ENCODE measurements around the gene DYSF. TPM values are rescaled to one million over a fixed set of nuclear protein-coding genes. Genes with fewer than 3 reads are reported as not detected.

DYSF gene
- polyA plus RNA-seq, 1 donor from 2014 or later: 0.04 TPM

DNA sequence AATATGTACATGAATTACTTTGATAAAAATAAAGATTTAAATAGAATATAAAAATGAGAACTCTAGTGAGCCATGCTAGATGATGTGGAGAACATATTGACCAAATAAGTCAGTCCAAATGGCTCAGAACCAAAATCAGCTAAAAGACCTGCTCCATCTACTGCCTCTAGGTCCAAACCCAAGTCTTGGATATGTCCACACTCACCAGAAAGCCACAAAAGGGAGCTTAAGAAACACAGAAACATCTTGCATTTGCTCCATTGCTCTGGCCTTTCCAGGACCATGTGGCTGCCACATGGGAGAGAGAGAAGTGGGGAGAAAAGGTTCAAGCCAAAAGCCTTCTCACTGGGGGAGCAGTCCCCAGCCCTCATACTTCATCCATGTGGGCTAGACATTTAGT, 272.5 kb downstream of the DYSF start:
- H3K9ac ChIP-seq (ENCODE audit: low read length): no peak overlapping the region
- TF ChIP-seq, protein P1, sequence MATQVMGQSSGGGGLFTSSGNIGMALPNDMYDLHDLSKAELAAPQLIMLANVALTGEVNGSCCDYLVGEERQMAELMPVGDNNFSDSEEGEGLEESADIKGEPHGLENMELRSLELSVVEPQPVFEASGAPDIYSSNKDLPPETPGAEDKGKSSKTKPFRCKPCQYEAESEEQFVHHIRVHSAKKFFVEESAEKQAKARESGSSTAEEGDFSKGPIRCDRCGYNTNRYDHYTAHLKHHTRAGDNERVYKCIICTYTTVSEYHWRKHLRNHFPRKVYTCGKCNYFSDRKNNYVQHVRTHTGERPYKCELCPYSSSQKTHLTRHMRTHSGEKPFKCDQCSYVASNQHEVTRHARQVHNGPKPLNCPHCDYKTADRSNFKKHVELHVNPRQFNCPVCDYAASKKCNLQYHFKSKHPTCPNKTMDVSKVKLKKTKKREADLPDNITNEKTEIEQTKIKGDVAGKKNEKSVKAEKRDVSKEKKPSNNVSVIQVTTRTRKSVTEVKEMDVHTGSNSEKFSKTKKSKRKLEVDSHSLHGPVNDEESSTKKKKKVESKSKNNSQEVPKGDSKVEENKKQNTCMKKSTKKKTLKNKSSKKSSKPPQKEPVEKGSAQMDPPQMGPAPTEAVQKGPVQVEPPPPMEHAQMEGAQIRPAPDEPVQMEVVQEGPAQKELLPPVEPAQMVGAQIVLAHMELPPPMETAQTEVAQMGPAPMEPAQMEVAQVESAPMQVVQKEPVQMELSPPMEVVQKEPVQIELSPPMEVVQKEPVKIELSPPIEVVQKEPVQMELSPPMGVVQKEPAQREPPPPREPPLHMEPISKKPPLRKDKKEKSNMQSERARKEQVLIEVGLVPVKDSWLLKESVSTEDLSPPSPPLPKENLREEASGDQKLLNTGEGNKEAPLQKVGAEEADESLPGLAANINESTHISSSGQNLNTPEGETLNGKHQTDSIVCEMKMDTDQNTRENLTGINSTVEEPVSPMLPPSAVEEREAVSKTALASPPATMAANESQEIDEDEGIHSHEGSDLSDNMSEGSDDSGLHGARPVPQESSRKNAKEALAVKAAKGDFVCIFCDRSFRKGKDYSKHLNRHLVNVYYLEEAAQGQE (IDR thresholded peaks at IDR 0.05; ENCODE audit: borderline replicate concordance): no peak
- TF ChIP-seq POLR2AphosphoS5 (IDR thresholded peaks at IDR 0.05): no peak
- no peak for TF ChIP-seq MXI1 (conservative IDR thresholded peaks at IDR 0.05; ENCODE audit: poor library complexity, severe bottlenecking)
- TF ChIP-seq RAD21 (conservative IDR thresholded peaks at IDR 0.05): no peak
- TF ChIP-seq EP300 (conservative IDR thresholded peaks at IDR 0.05; ENCODE audit: poor library complexity, severe bottlenecking): no peak
- TF ChIP-seq SMC3 (conservative IDR thresholded peaks at IDR 0.05; ENCODE audit: poor library complexity): no peak
- no peak for TF ChIP-seq TAF1 (IDR thresholded peaks at IDR 0.05; ENCODE audit: low read depth)
- TF ChIP-seq CTCF (IDR thresholded peaks at IDR 0.05; ENCODE audit: poor library complexity, severe bottlenecking): no peak
- no peak for TF ChIP-seq EZH2 (IDR thresholded peaks at IDR 0.05; ENCODE audit: borderline replicate concordance, insufficient read depth, low read length, poor library complexity, severe bottlenecking)

GRCh38 chr2:71727562-71727961, 274.2 kb downstream of the DYSF start:
- no peaks in the 10 kb centered on the region for H4K20me1 ChIP-seq (ENCODE audit: insufficient read depth)
- H3K27me3 ChIP-seq (ENCODE audit: insufficient read depth, low read depth, low read length): no peaks in the 10 kb centered on the region
- H3K27ac ChIP-seq (ENCODE audit: low read length): no peak overlapping the region
- H3F3A ChIP-seq (ENCODE audit: insufficient read depth, low read length, poor library complexity, severe bottlenecking): no peaks in the 10 kb centered on the region
- H3K9ac ChIP-seq (ENCODE audit: low read length): no peak overlapping the region
- no peak for TF ChIP-seq SMC3 (conservative IDR thresholded peaks at IDR 0.05; ENCODE audit: poor library complexity)
- TF ChIP-seq CTCF (IDR thresholded peaks at IDR 0.05; ENCODE audit: poor library complexity, severe bottlenecking): no peak
- no peak for TF ChIP-seq POLR2AphosphoS5 (IDR thresholded peaks at IDR 0.05)
- TF ChIP-seq EZH2 (IDR thresholded peaks at IDR 0.05; ENCODE audit: borderline replicate concordance, insufficient read depth, low read length, poor library complexity, severe bottlenecking): no peak
- TF ChIP-seq, protein P1 (IDR thresholded peaks at IDR 0.05; ENCODE audit: borderline replicate concordance): no peak
- TF ChIP-seq MXI1 (conservative IDR thresholded peaks at IDR 0.05; ENCODE audit: poor library complexity, severe bottlenecking): no peak
- no peak for TF ChIP-seq RAD21 (conservative IDR thresholded peaks at IDR 0.05)
- no peak for TF ChIP-seq TAF1 (IDR thresholded peaks at IDR 0.05; ENCODE audit: low read depth)
- no peak for TF ChIP-seq EP300 (conservative IDR thresholded peaks at IDR 0.05; ENCODE audit: poor library complexity, severe bottlenecking)
- H2AFZ ChIP-seq (ENCODE audit: low read depth, low read length): no peak overlapping the region
- H3K79me2 ChIP-seq (replicated peaks; ENCODE audit: insufficient read depth, low read length): no peaks in the 10 kb centered on the region
- no peak overlapping the region for H3K4me2 ChIP-seq (ENCODE audit: low read length)
- no peaks in the 10 kb centered on the region for H3K9me2 ChIP-seq (ENCODE audit: insufficient read depth, low read length)
- H3K9me3 ChIP-seq (ENCODE audit: low read length): no peaks in the 10 kb centered on the region
- no peaks in the 10 kb centered on the region for H3K36me3 ChIP-seq (ENCODE audit: insufficient read depth, low read length)
- no peak overlapping the region for H3K4me3 ChIP-seq (ENCODE audit: low read length)

More for the DNA sequence above, 272.5 kb downstream of the DYSF start:
- H3K4me2 ChIP-seq (ENCODE audit: low read length): no peak overlapping the region
- H2AFZ ChIP-seq (ENCODE audit: low read depth, low read length): no peak overlapping the region
- no peaks in the 10 kb centered on the region for H4K20me1 ChIP-seq (ENCODE audit: insufficient read depth)
- no peaks in the 10 kb centered on the region for H3K79me2 ChIP-seq (replicated peaks; ENCODE audit: insufficient read depth, low read length)
- H3K27ac ChIP-seq (ENCODE audit: low read length): no peak overlapping the region
- no peaks in the 10 kb centered on the region for H3K27me3 ChIP-seq (ENCODE audit: insufficient read depth, low read depth, low read length)
- no peaks in the 10 kb centered on the region for H3K9me3 ChIP-seq (ENCODE audit: low read length)
- no peaks in the 10 kb centered on the region for H3K36me3 ChIP-seq (ENCODE audit: insufficient read depth, low read length)
- H3K9me2 ChIP-seq (ENCODE audit: insufficient read depth, low read length): no peaks in the 10 kb centered on the region
- H3F3A ChIP-seq (ENCODE audit: insufficient read depth, low read length, poor library complexity, severe bottlenecking): no peaks in the 10 kb centered on the region
- H3K4me3 ChIP-seq (ENCODE audit: low read length): no peak overlapping the region

Measured in neural cell (in vitro differentiated cells).